ENCODE data around the gene LHFPL6.

DNA sequence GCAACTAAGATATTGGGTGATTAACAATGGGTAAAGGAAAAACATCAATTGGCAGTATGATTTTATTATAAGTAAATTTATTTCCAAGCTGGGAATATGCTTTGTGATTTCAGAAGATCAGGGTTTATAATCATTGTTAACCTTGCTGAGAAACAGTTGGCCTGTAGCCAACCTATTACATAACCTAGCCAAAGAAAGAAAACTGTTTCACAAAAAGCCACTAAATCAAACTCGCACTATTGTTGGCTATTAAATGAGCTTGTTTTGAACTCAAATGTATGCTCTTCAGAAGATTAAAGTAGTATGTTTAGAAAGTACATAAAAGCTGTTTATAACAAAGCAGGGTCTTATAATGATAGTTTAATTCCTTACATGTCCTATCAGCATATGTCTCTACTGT lies 151.7 kb downstream of the LHFPL6 start:
- TF ChIP-seq, protein P1, sequence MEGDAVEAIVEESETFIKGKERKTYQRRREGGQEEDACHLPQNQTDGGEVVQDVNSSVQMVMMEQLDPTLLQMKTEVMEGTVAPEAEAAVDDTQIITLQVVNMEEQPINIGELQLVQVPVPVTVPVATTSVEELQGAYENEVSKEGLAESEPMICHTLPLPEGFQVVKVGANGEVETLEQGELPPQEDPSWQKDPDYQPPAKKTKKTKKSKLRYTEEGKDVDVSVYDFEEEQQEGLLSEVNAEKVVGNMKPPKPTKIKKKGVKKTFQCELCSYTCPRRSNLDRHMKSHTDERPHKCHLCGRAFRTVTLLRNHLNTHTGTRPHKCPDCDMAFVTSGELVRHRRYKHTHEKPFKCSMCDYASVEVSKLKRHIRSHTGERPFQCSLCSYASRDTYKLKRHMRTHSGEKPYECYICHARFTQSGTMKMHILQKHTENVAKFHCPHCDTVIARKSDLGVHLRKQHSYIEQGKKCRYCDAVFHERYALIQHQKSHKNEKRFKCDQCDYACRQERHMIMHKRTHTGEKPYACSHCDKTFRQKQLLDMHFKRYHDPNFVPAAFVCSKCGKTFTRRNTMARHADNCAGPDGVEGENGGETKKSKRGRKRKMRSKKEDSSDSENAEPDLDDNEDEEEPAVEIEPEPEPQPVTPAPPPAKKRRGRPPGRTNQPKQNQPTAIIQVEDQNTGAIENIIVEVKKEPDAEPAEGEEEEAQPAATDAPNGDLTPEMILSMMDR (IDR thresholded peaks at IDR 0.05) = no peak
- no peak for TF ChIP-seq POLR2A (IDR thresholded peaks at IDR 0.05)

All from upper lobe of left lung (tissue), 4 donors.